ENCODE measurements around the gene RAPGEF3. TPM values are rescaled to one million over a fixed set of nuclear protein-coding genes. Genes with fewer than 3 reads are reported as not detected.

The RAPGEF3 gene
- total and polyA plus RNA-seq, 2 of the 13 experiments (the other 11 are each of a cell fraction or from before 2014, with no cell fraction given): 0.07 TPM

DNA sequence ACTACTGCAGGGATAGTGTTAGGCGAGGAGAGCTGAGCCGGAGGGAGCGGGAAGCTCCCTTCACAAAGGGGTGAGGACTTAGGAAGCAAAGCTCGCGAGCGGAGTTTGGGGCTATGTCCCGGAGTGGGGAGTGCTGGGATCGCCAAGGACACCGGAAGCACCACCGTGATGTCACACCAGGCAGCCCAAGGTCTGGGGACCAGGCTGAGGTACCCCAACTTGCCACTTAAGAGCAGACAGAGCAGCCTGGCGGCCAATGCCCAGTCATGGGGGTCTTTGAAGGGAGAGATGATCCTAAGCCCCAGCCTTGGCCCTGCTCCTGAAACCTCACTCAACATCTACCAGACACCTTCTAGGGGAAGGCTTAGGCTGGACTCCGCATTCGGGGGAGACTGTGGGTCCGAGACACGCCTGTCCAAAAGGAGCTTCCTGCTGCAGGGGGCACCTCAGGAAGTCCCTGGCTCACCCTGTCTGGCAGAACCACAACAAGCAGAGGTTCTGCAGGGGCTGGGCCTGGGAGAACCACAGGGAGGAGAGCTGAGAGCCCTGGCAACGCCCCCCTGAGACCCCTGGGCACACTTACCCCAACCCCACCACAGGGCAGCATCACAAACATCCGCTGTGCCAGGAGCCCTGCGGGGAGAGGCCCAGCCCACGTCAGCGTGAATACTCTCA, 32.1 kb upstream of the RAPGEF3 start:
- no peak for FAIRE-seq
- in situ Hi-C loops (cut with HindIII; ENCODE audit: extremely low pct_ligation_motif_present, low pct_unique_long_range_greater_than_20kb): no loop called here
- no TSS peak for BruUV-seq (replicated peaks)
- DNase-seq (ENCODE audit: low spot score): no peak
- H3K27ac ChIP-seq (ENCODE audit: extremely low read length, insufficient read depth, low read length): no peak overlapping the region
- peaks cover 7 to 8% of the 10 kb centered on the region in 2 experiments; a peak in 2 of 5 replicates for H3K36me3 ChIP-seq (replicated peaks in 1 of 2; ENCODE audit: control insufficient read depth in 1 of 2, insufficient read depth in 2 of 2, low read length in 2 of 2)
- no peak for ATAC-seq
- H3K4me2 ChIP-seq (ENCODE audit: low read depth, low read length): no peak overlapping the region
- TF ChIP-seq, protein P1, sequence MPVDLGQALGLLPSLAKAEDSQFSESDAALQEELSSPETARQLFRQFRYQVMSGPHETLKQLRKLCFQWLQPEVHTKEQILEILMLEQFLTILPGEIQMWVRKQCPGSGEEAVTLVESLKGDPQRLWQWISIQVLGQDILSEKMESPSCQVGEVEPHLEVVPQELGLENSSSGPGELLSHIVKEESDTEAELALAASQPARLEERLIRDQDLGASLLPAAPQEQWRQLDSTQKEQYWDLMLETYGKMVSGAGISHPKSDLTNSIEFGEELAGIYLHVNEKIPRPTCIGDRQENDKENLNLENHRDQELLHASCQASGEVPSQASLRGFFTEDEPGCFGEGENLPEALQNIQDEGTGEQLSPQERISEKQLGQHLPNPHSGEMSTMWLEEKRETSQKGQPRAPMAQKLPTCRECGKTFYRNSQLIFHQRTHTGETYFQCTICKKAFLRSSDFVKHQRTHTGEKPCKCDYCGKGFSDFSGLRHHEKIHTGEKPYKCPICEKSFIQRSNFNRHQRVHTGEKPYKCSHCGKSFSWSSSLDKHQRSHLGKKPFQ (CRISPR knock-in tag; IDR thresholded peaks at IDR 0.05; ENCODE audit: insufficient replicate concordance): no peak
- no peaks in the 10 kb centered on the region for H3K9me3 ChIP-seq (ENCODE audit: low read length)
- 95% methylated on average over 18 of the region's 20 CpGs for WGBS (ENCODE audit: low lambda C conversion rate)
- H3K9ac ChIP-seq (ENCODE audit: insufficient read depth, low read depth, low read length): no peak overlapping the region
- ChIA-PET POLR2A (no interaction called here), CTCF (ENCODE audit: low intra/inter-chr PET ratio, low total read pairs) (no interaction called here)
- H3K27me3 ChIP-seq (ENCODE audit: control insufficient read depth in 1 of 2, insufficient read depth in 2 of 2, low read length in 2 of 2): no peaks in the 10 kb centered on the region
- no peak overlapping the region for H3K4me3 ChIP-seq (replicated peaks in 1 of 3; ENCODE audit: insufficient read depth in 1 of 3, low read depth in 2 of 3, low read length in 3 of 3)
- H4K20me1 ChIP-seq (ENCODE audit: insufficient read depth, low read length): no peaks in the 10 kb centered on the region
- no peaks in the 10 kb centered on the region for H3K79me2 ChIP-seq (ENCODE audit: insufficient read depth, low read length)
- intact Hi-C loops (cut with micrococcal nuclease; ENCODE audit: unreplicated experiment): no loop called here
- no peak overlapping the region for H2AFZ ChIP-seq (ENCODE audit: low read length)
- H3K4me1 ChIP-seq (ENCODE audit: insufficient read depth, low read length): no peaks in the 10 kb centered on the region

DNA sequence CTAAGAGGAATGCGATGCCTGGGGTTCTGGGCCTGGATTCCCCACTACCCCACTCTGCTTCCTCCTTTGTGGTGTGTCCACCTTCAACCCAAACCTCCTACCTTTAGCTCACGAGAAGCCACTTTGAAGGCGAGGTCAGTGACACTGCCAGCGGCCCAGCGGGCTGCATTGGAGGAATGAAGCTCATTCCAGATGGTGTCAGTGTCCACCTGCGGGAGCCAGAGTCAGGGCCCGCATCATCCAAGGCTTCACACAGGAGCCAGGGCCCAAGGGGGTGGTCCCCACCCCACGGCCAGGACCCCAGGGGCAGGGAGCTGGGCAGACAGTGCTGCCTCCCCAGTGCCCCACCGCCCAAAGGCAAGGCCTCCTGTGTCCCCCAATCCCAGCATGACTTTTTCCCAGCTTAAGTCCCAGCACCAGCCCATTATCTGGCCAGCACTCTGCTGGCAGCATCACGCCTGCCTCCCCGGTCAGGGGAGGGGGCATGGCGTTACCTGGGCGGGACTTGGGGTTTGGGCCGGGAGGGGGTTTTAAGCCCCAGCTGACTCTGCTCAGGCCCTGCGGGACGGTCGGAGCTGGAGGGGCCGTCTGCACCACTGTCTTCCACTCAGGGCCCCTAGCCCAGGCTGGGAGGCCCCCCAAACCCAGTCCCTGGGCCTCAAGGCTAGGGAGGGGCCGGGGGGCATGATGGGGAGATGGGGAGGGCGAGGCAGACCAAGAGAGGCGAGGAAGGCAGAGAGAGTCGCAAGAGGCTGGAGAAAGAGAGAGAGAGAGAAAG, 31.2 kb upstream of the RAPGEF3 start:
- no peaks in the 10 kb centered on the region for H3K9me3 ChIP-seq (ENCODE audit: low read length)
- intact Hi-C loops (cut with micrococcal nuclease; ENCODE audit: unreplicated experiment) (no loop called here), in situ Hi-C loops (cut with HindIII; ENCODE audit: extremely low pct_ligation_motif_present, low pct_unique_long_range_greater_than_20kb) (loop anchor here (5.0 kb wide), 1 partner anchor 47 kb away; no protein-coding TSS in a partner anchor)
- H4K20me1 ChIP-seq (ENCODE audit: insufficient read depth, low read length): no peaks in the 10 kb centered on the region
- WGBS (ENCODE audit: low lambda C conversion rate): 89% methylated on average over 15 of the region's 22 CpGs
- ATAC-seq: no peak
- no peak overlapping the region for H3K4me3 ChIP-seq (replicated peaks in 1 of 3; ENCODE audit: insufficient read depth in 1 of 3, low read depth in 2 of 3, low read length in 3 of 3)
- H3K27me3 ChIP-seq (ENCODE audit: control insufficient read depth in 1 of 2, insufficient read depth in 2 of 2, low read length in 2 of 2): no peaks in the 10 kb centered on the region
- ChIA-PET CTCF (ENCODE audit: low intra/inter-chr PET ratio, low total read pairs) (no interaction called here), POLR2A (no interaction called here)
- H3K4me2 ChIP-seq (ENCODE audit: low read depth, low read length): no peak overlapping the region
- no peaks in the 10 kb centered on the region for H3K79me2 ChIP-seq (ENCODE audit: insufficient read depth, low read length)
- peaks cover 11 to 13% of the 10 kb centered on the region in 2 experiments; a peak in 3 of 5 replicates for H3K36me3 ChIP-seq (replicated peaks in 1 of 2; ENCODE audit: control insufficient read depth in 1 of 2, insufficient read depth in 2 of 2, low read length in 2 of 2)
- H3K4me1 ChIP-seq (ENCODE audit: insufficient read depth, low read length): no peaks in the 10 kb centered on the region
- no peak for TF ChIP-seq ZNF775 (CRISPR knock-in tag; IDR thresholded peaks at IDR 0.05; ENCODE audit: borderline replicate concordance)
- TF ChIP-seq, protein P2, sequence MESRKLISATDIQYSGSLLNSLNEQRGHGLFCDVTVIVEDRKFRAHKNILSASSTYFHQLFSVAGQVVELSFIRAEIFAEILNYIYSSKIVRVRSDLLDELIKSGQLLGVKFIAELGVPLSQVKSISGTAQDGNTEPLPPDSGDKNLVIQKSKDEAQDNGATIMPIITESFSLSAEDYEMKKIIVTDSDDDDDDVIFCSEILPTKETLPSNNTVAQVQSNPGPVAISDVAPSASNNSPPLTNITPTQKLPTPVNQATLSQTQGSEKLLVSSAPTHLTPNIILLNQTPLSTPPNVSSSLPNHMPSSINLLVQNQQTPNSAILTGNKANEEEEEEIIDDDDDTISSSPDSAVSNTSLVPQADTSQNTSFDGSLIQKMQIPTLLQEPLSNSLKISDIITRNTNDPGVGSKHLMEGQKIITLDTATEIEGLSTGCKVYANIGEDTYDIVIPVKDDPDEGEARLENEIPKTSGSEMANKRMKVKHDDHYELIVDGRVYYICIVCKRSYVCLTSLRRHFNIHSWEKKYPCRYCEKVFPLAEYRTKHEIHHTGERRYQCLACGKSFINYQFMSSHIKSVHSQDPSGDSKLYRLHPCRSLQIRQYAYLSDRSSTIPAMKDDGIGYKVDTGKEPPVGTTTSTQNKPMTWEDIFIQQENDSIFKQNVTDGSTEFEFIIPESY (CRISPR knock-in tag; IDR thresholded peaks at IDR 0.05): peak; percentile 58
- FAIRE-seq: no peak
- DNase-seq (ENCODE audit: low spot score): no peak
- H3K9ac ChIP-seq (ENCODE audit: insufficient read depth, low read depth, low read length): no peak overlapping the region
- BruUV-seq (replicated peaks): no TSS peak
- H3K27ac ChIP-seq (ENCODE audit: extremely low read length, insufficient read depth, low read length): no peak overlapping the region
- H2AFZ ChIP-seq (ENCODE audit: low read length): no peak overlapping the region
